HEK293T (cell line): Measurements from ENCODE around the gene RPL5.
A peak's percentile ranks its signal among the peaks of the same experiment; 100 is the strongest.
"Not testable (repeated sequence)": the region's sequence is repeated elsewhere in the genome, so short reads cannot be mapped to it uniquely, and the experiment has no call there.

Experiments
- CTCF ChIA-PET: fragments of 350-600 bp; formaldehyde crosslinking; extraction: SDS; loops from one replicate; lab custom pipeline; 2021; ENCODE audit warnings: antibody characterized with exemption, inconsistent platforms; lab: Yijun Ruan, JAX
- POLR2A ChIA-PET: fragments of 350-600 bp; formaldehyde crosslinking; extraction: SDS; loops from one replicate; lab custom pipeline; 2020; ENCODE audit warnings: antibody characterized with exemption, inconsistent platforms; lab: Yijun Ruan, JAX
- DNase-seq: peaks from one replicate; pipeline ENCODE4 v3.0.0; 2012; ENCODE audit warnings: mixed read lengths; ENCODE audit errors: extremely low spot score
- ARNT ChIP-seq: fragments of 450-650 bp; IDR thresholded peaks from 2 replicates; pipeline ENCODE4 v1.6.1; 2017; ENCODE audit warnings: mild to moderate bottlenecking
- BHLHE40 ChIP-seq: fragments of 450-650 bp; IDR thresholded peaks from 2 replicates; pipeline ENCODE4 v1.6.1; 2016; ENCODE audit warnings: mild to moderate bottlenecking, moderate library complexity, borderline replicate concordance
- CTBP1 ChIP-seq: fragments of 450-650 bp; IDR thresholded peaks from 2 replicates; pipeline ENCODE4 v1.6.1; 2016; ENCODE audit warnings: borderline replicate concordance
- ELF4 ChIP-seq: fragments of 450-650 bp; IDR thresholded peaks from 2 replicates; pipeline ENCODE4 v1.6.1; 2017; ENCODE audit warnings: antibody characterized with exemption
- FOXA1 ChIP-seq: fragments of 450-650 bp; IDR thresholded peaks from 2 replicates; pipeline ENCODE4 v1.6.1; 2016; ENCODE audit warnings: mild to moderate bottlenecking
- FOXK2 ChIP-seq: fragments of 450-650 bp; IDR thresholded peaks from 2 replicates; pipeline ENCODE4 v1.6.1; 2016; ENCODE audit warnings: mild to moderate bottlenecking
- FOXM1 ChIP-seq: fragments of 450-650 bp; IDR thresholded peaks from 2 replicates; pipeline ENCODE4 v1.6.1; 2017; ENCODE audit warnings: mild to moderate bottlenecking, borderline replicate concordance
- HDGF ChIP-seq: fragments of 450-650 bp; IDR thresholded peaks from 2 replicates; pipeline ENCODE4 v1.6.1; 2017; ENCODE audit warnings: antibody characterized with exemption, borderline replicate concordance
- L3MBTL2 ChIP-seq: fragments of 450-650 bp; conservative IDR thresholded peaks from 2 replicates; pipeline ENCODE4 v1.6.1; 2016; ENCODE audit warnings: mild to moderate bottlenecking
- LEF1 ChIP-seq: fragments of 450-650 bp; IDR thresholded peaks from 2 replicates; pipeline ENCODE4 v1.6.1; 2017; ENCODE audit warnings: mild to moderate bottlenecking, borderline replicate concordance
- NFRKB ChIP-seq: fragments of 450-650 bp; IDR thresholded peaks from 2 replicates; pipeline ENCODE4 v1.6.1; 2016; ENCODE audit warnings: mild to moderate bottlenecking, moderate library complexity
- SP1 ChIP-seq: fragments of 450-650 bp; IDR thresholded peaks from 2 replicates; pipeline ENCODE4 v1.6.1; 2017
- SUZ12 ChIP-seq: fragments of 450-650 bp; IDR thresholded peaks from 2 replicates; pipeline ENCODE4 v1.6.1; 2016; ENCODE audit warnings: mild to moderate bottlenecking
- TARDBP ChIP-seq: fragments of 450-650 bp; IDR thresholded peaks from 2 replicates; pipeline ENCODE4 v1.6.1; 2016
- ZNF384 ChIP-seq: fragments of 450-650 bp; IDR thresholded peaks from 2 replicates; pipeline ENCODE4 v1.6.1; 2016
- TF ChIP-seq, protein P1 (sequence below): fragments of 450-650 bp; IDR thresholded peaks from 2 replicates; pipeline ENCODE4 v1.6.1; 2016

RPL5 gene

GRCh38 chr1:92831762-92832536 lies at the start of gene RPL5:
Gene RPL5 (plus strand): TSS chr1:92832040. CDS start chr1:92832115, 75 bp downstream.
- TF ChIP-seq NFRKB: peak; percentile 93
- peak; percentile 40; the same call in 1 of the 2 replicates for TF ChIP-seq TARDBP
- TF ChIP-seq SP1: no peak
- TF ChIP-seq L3MBTL2: peak; percentile 91
- TF ChIP-seq FOXM1: no peak
- TF ChIP-seq, protein P1, sequence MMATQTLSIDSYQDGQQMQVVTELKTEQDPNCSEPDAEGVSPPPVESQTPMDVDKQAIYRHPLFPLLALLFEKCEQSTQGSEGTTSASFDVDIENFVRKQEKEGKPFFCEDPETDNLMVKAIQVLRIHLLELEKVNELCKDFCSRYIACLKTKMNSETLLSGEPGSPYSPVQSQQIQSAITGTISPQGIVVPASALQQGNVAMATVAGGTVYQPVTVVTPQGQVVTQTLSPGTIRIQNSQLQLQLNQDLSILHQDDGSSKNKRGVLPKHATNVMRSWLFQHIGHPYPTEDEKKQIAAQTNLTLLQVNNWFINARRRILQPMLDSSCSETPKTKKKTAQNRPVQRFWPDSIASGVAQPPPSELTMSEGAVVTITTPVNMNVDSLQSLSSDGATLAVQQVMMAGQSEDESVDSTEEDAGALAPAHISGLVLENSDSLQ: peak; percentile 20; the same call in 1 of the 2 replicates
- TF ChIP-seq ZNF384: no peak
- TF ChIP-seq LEF1: no peak; the same call in 1 of the 2 replicates
- peak; percentile 59; the same call in 1 of the 2 replicates for TF ChIP-seq CTBP1
- TF ChIP-seq ARNT: peak; percentile 22; the same call in 1 of the 2 replicates
- TF ChIP-seq ELF4: peak; percentile 96
- no peak for TF ChIP-seq SUZ12
- no peak for TF ChIP-seq FOXA1
- TF ChIP-seq BHLHE40: no peak
- POLR2A ChIA-PET: interaction anchor here (0.6 to 2.6 kb wide), 37 partner anchors 8 to 1568 kb away, joined by 3 to 27 read pairs (median 4); partner anchors contain the start of gene EVI5

DNA sequence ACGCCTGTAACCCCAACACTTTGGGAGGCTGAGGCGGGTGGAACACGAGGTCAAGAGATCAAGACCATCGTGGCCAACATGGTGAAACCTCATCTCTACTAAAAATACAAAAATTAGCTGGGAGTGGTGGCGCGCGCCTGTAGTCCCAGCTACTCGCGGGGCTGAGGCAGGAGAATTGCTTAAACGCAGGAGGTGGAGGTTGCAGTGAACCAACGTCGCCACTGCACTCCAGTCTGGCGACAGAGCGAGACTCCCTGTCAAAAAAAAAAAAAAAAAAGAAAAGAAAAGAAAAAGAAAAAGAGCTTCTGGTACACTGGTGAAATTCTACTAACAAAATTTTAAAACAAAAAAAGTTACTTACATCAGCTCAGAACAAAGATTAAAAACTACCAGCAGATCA lies 48.3 kb upstream of the RPL5 start:
- ChIA-PET POLR2A (interaction anchor here (1.7 kb wide), 1 partner anchor 48 kb away, joined by 6 read pairs; the partner anchor contains the start of gene RPL5), CTCF (interaction anchor here (0.7 to 1.1 kb wide), 3 partner anchors 18 to 58 kb away, joined by 3 to 5 read pairs (median 3); no protein-coding TSS in a partner anchor)
- not testable (repeated sequence) for DNase-seq
- TF ChIP-seq ZNF384: peak; percentile 95

More at GRCh38 chr1:92831762-92832536, at the start of gene RPL5:
- peak; percentile 99 for DNase-seq
- CTCF ChIA-PET: interaction anchor here (0.8 to 1.9 kb wide), 8 partner anchors 13 to 372 kb away, joined by 3 to 11 read pairs (median 4); no protein-coding TSS in a partner anchor

DNA sequence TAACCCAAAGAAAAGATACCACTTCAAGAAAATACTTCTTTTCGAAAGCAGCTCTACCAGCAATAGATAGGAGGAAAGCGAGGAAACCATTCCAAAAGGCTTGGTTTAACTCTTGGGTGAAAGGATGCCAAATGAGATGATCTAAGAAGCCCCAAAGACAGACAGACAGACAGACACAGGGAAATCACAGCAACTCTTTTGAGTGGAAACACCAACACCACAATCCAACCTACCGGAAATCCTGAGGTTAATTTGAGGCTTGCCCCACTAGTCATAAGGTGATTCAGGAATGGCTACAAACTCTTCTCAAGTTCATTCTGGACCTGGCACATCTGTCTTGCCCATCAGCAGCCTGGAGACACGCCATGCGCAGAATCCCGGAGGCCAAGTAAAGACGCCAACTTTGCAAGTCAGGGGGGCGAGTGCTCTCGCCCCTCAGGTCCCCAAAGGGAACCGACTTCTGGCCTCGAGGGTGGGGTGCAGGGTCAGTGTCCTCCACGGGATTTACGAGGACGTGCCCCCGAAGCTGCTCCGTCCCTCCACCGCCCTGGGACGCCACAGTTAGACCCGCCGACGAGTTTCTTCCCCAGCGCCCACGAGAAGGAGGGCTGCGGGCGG lies 47.7 kb upstream of the RPL5 start:
- TF ChIP-seq HDGF (no peak), L3MBTL2 (no peak), ZNF384 (no peak), BHLHE40 (no peak), SP1 (no peak), SUZ12 (no peak), FOXK2 (no peak), ARNT (no peak), TARDBP (no peak), CTBP1 (no peak)
- ChIA-PET CTCF (interaction anchor here (0.7 to 1.1 kb wide), 3 partner anchors 19 to 57 kb away, joined by 3 to 5 read pairs (median 3); no protein-coding TSS in a partner anchor), POLR2A (interaction anchor here (1.0 to 3.1 kb wide), 3 partner anchors 30 to 48 kb away, joined by 3 to 15 read pairs (median 6); partner anchors contain the start of gene RPL5)
- DNase-seq: peak; percentile 25

GRCh38 chr1:92784639-92785500 lies 47.0 kb upstream of the RPL5 start, which contains the start of gene EVI5:
Gene EVI5 (minus strand): TSS chr1:92785108. CDS start chr1:92736546, 48,562 bp downstream.
- no peak for TF ChIP-seq ZNF384
- TF ChIP-seq ELF4: no peak
- TF ChIP-seq FOXA1: no peak
- TF ChIP-seq FOXK2: no peak
- TF ChIP-seq L3MBTL2: peak; percentile 100
- no peak for TF ChIP-seq TARDBP
- 0 out of 2 replicates have a peak, but pooled peaks have one; percentile 5 for TF ChIP-seq ARNT
- TF ChIP-seq, protein P1: no peak
- TF ChIP-seq BHLHE40: no peak
- TF ChIP-seq NFRKB: no peak
- no peak for TF ChIP-seq FOXM1
- TF ChIP-seq LEF1: 0 out of 2 replicates have a peak, but pooled peaks have one; percentile 57
- TF ChIP-seq HDGF: peak; percentile 99
- no peak for TF ChIP-seq SUZ12
- no peak for TF ChIP-seq CTBP1
- TF ChIP-seq SP1: no peak
- ChIA-PET CTCF (interaction anchor here (0.6 kb wide), 2 partner anchors 174 to 375 kb away, joined by 3 read pairs; no protein-coding TSS in a partner anchor), POLR2A (interaction anchor here (0.7 to 3.1 kb wide), 7 partner anchors 12 to 50 kb away, joined by 3 to 15 read pairs (median 5); partner anchors contain the start of gene RPL5)
- peak; percentile 94 for DNase-seq

- DNase-seq: no peak
- POLR2A ChIA-PET: interaction anchor here (1.0 to 3.1 kb wide), 4 partner anchors 10 to 46 kb away, joined by 3 to 15 read pairs (median 4); partner anchors contain the start of gene RPL5
- no peak for TF ChIP-seq NFRKB
- CTCF ChIA-PET: interaction anchor here (0.7 kb wide), 1 partner anchor 9 kb away, joined by 3 read pairs; no protein-coding TSS in a partner anchor
These were observed 45.5 kb upstream of the RPL5 start for GRCh38 chr1:92786111-92786901.
